GM12878 (cell line): ENCODE results near the gene COL11A1.

ENCODE experiments used
- JUND ChIP-seq: IDR thresholded peaks from 2 replicates; pipeline ENCODE4 v1.6.1; 2012; ENCODE audit warnings: low read depth, mild to moderate bottlenecking, low read length, improper control_type of control experiment, moderate library complexity
- ZNF384 ChIP-seq: IDR thresholded peaks from 2 replicates; pipeline ENCODE4 v1.6.1; 2012; ENCODE audit warnings: low read depth, mild to moderate bottlenecking, low read length, improper control_type of control experiment, borderline replicate concordance

DNA sequence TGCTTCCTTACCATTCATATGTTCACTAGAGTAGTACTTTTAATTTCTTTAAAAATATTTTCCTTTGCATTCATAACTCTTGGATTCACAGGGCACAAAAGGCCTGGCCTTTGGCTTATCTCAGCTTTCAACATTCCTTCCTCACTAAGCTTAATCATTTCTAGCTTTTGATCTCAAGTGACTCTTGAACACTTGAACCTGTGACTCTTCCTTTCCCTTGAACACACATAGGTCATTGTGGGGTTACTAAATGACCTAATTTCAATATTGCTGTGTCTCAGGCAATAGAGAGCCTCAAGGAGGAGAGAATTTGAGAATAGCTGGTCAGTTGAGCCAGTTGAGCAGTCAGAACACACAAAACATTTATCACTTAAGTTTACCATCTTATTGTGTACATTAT, 49.9 kb downstream of the COL11A1 start:
- no peak for TF ChIP-seq ZNF384
- TF ChIP-seq JUND = no peak
